Measurements from ENCODE around the gene PLK5.

PLK5 gene

DNA sequence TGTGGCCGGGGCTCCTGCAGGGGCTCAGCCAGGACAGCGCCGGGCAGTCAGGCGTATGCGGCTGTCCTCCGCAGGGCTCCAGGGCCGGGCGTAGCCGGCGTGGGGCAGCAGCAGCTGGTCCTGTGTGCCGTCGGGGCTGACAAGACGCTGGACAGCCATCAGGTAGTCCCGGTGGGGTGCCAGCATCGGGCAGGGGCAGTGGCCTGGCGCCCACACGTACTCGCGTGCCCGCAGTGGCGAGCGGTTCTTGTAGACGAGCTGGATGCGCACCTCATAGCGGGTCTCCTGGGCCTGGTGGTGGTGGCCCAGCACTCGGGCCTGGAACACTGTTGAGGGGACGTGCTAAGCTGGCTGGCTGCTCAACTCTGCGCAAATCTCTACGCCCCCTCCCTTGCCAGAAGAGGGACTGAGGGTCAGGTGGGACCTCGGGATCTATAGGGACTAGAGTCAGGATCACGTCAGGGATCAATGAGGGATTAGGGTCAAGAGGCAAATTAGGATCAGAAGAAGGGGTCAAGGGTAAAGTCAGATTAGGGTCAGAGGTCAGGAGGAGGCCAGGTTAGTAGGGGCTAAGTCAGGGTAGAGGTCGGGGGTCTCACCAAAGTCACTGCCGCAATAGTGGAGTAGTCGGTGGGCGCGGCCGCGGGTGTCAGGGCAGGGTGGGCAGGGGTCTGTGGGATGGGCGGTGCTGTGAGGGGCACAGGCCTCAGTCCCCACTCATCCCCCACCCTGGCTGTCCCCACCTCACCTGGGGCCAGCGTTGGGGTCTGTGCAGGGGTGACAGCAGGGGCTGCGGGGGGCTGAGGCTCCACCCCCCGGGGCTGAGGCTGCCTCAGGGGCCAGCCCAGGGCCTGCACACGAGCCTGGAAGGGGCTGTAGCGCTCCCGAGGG is 17.6 kb upstream of the PLK5 start:
- TF ChIP-seq, protein P1, sequence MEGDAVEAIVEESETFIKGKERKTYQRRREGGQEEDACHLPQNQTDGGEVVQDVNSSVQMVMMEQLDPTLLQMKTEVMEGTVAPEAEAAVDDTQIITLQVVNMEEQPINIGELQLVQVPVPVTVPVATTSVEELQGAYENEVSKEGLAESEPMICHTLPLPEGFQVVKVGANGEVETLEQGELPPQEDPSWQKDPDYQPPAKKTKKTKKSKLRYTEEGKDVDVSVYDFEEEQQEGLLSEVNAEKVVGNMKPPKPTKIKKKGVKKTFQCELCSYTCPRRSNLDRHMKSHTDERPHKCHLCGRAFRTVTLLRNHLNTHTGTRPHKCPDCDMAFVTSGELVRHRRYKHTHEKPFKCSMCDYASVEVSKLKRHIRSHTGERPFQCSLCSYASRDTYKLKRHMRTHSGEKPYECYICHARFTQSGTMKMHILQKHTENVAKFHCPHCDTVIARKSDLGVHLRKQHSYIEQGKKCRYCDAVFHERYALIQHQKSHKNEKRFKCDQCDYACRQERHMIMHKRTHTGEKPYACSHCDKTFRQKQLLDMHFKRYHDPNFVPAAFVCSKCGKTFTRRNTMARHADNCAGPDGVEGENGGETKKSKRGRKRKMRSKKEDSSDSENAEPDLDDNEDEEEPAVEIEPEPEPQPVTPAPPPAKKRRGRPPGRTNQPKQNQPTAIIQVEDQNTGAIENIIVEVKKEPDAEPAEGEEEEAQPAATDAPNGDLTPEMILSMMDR (IDR thresholded peaks at IDR 0.05; ENCODE audit: low read depth, low read length), result no peak
- TF ChIP-seq POLR2A (IDR thresholded peaks at IDR 0.05; ENCODE audit: extremely low read depth, insufficient read length) (no peak), MYC (IDR thresholded peaks at IDR 0.05; ENCODE audit: low read depth, low read length) (no peak)
- TF ChIP-seq, protein P2, sequence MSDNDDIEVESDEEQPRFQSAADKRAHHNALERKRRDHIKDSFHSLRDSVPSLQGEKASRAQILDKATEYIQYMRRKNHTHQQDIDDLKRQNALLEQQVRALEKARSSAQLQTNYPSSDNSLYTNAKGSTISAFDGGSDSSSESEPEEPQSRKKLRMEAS (IDR thresholded peaks at IDR 0.05; ENCODE audit: low read depth, low read length), result no peak
- DNase-seq (ENCODE audit: low read depth), result no peak
- no peak overlapping the region for H3K4me3 ChIP-seq (ENCODE audit: low read depth, low read length)

DNA sequence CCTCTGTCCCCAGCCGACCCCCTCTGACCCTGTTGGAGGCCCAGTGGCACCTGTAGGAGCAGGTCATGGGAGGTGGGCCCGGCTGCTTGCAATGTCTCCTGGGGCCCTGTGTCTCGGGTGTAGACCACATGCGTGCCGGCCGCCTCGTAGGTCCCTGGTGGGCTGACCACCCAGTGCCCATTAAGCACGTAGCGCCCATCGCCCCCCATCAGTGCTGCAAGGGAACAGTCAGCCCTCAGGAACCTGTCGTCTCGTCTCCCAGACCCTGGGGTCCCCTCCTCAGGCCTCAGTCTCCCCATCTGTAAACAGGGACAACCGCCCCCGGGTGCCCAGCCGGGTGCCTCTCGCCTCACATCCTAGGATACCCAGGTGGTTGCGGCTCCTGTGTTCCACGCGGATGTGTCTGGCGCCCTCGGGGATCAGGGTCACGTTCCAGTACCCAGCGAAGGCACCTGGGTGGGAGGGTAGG is 16.7 kb upstream of the PLK5 start:
- H3K4me3 ChIP-seq (ENCODE audit: low read depth, low read length), result no peak overlapping the region
- TF ChIP-seq POLR2A (IDR thresholded peaks at IDR 0.05; ENCODE audit: extremely low read depth, insufficient read length), result no peak
- no peak for DNase-seq (ENCODE audit: low read depth)

DNA sequence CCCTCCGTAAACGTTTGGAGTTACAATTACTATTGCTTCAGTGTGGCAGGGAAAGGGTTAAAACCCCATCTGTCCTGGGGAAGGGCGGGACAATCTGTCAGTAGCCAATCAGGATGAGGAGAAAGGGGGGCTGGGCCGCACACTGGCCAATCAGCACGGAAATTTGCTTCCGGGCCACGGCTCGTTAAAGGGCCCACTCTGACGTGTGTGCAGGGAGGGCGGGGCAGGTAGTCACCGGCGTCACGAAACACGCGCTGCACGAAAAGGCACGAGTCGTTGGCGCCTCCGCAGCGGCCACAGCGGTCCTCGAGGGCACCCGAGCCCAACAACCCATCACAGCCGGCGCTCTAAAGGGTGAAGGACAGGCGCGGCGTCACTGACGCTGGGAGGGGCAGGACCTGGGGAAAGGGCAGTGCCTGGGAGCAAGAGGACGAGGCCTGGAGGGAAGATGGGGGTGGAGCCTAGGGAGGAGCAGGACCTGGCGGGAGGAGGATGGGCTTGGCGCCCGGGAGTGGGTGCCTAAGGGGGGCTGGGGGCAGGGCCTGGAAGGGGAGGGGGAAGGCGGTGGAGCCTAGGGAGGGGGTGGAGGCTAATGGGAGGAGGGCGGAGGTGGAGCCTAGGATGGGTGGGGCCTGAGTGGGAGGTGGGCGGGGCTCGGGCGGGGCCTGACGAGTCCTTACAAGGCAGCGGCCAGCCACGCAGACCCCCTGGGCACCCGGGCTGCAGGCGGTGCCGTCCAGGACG is 15.9 kb upstream of the PLK5 start:
- DNase-seq (ENCODE audit: low read depth), result peak; percentile 87
- TF ChIP-seq POLR2A (IDR thresholded peaks at IDR 0.05; ENCODE audit: extremely low read depth, insufficient read length), result no peak
- TF ChIP-seq, protein P2 (IDR thresholded peaks at IDR 0.05; ENCODE audit: low read depth, low read length), result peak; percentile 79
- TF ChIP-seq MYC (IDR thresholded peaks at IDR 0.05; ENCODE audit: low read depth, low read length), result peak; percentile 29; the same call in 1 of the 2 replicates
- TF ChIP-seq, protein P1 (IDR thresholded peaks at IDR 0.05; ENCODE audit: low read depth, low read length), result no peak
- no peak overlapping the region for H3K4me3 ChIP-seq (ENCODE audit: low read depth, low read length)

DNA sequence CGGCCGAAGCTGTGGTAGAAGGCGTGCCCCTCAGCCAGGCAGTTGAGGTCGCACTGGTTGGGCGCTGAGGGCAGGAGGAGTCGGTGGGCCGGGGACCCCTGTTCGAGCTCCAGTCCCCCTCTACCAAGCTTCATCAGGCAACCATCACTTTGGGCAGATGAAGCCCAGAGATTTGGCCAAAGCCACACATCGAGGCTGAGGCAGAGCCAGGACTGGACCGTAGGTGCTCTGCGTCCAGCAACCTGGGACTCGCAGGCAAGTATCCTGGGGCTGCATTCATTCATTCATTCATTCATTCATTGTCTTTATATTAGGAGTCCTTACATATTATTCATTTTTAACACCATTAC is 15.4 kb upstream of the PLK5 start:
- no peak overlapping the region for H3K4me3 ChIP-seq (ENCODE audit: low read depth, low read length)
- TF ChIP-seq POLR2A (IDR thresholded peaks at IDR 0.05; ENCODE audit: extremely low read depth, insufficient read length) (no peak), MYC (IDR thresholded peaks at IDR 0.05; ENCODE audit: low read depth, low read length) (no peak)
- TF ChIP-seq, protein P1 (IDR thresholded peaks at IDR 0.05; ENCODE audit: low read depth, low read length), result no peak
- TF ChIP-seq, protein P2 (IDR thresholded peaks at IDR 0.05; ENCODE audit: low read depth, low read length), result no peak
- no peak for DNase-seq (ENCODE audit: low read depth)

DNA sequence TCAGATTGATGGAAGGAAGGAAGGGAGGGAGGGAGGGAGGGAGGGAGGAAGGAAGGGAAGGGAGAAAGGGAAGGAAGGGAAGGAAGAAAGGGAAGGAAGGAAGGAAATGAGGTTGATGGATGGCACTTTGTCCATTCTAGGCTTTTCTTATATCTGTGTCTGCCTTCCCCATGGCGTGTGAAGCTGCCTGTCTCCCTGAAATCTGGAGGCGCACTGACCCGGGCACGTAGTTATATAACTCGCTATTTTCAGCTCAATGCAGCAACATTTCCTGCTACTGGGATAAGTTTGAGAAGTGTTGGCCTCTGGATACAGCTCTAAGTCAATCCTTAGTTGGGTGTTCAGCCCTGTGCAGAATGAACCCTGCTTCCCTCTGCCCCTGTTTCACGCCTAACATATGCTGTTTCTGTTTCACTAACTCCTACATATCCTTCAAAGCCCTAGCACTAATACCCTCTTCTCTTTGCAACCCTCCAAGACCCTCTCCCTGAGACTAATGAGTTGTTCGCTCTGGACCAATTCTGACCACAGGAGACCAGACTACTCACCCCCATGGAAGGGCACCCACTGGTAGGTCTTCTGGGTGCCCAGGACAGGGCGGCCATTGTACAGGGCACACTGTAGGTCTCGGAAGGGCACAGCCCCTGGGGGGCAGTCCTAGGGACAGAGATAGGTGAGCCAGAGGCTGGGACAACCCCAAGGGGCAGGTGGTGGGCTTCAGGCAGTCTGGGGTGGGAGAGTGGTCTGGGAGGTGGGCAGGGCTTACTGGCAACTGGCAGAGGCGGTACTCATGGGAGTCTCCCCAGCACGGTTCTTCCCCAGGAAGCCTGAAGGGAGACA is 14.1 kb upstream of the PLK5 start:
- no peak overlapping the region for H3K4me3 ChIP-seq (ENCODE audit: low read depth, low read length)
- no peak for DNase-seq (ENCODE audit: low read depth)
- TF ChIP-seq, protein P2 (IDR thresholded peaks at IDR 0.05; ENCODE audit: low read depth, low read length), result no peak
- no peak for TF ChIP-seq POLR2A (IDR thresholded peaks at IDR 0.05; ENCODE audit: extremely low read depth, insufficient read length)
- TF ChIP-seq MYC (IDR thresholded peaks at IDR 0.05; ENCODE audit: low read depth, low read length), result no peak
- TF ChIP-seq, protein P1 (IDR thresholded peaks at IDR 0.05; ENCODE audit: low read depth, low read length), result no peak

All from NB4 (cell line).